Gastroesophageal sphincter (tissue), 4 donors: ENCODE results near the gene LUC7L. TPM values are rescaled to one million over a fixed set of nuclear protein-coding genes. Genes with fewer than 3 reads are reported as not detected.
A peak's percentile ranks its signal among the peaks of the same experiment; 100 is the strongest.

Experiments used
- ATAC-seq: fragments of 150-250 bp; one replicate; pipeline ENCODE4 v1.9.1; 2016; ENCODE audit warnings: mild to moderate bottlenecking, moderate library complexity
- H3K27ac ChIP-seq, 4 donors: fragments of 200-600 bp; sonication (generic) in 3 of 4; 1 replicate in 3 of 4; 2 replicates in 1 of 4; pipeline ENCODE4 v1.5.1; 2016 to 2019
- H3K27me3 ChIP-seq: fragments of 200-600 bp; sonication (generic); one replicate; pipeline ENCODE4 v1.5.1; 2019
- H3K36me3 ChIP-seq, 2 donors: fragments of 200-600 bp; sonication (generic); one replicate each; pipeline ENCODE4 v1.5.1; 2019; ENCODE audit warnings: control low read depth in 1 of 2
- H3K4me1 ChIP-seq, 3 donors: fragments of 200-600 bp; sonication (generic); 1 replicate in 2 of 3; 2 replicates in 1 of 3; pipeline ENCODE4 v1.5.1; 2016 to 2019; ENCODE audit warnings: control low read depth in 2 of 3
- H3K4me3 ChIP-seq, 2 donors: fragments of 200-600 bp; sonication (generic); one replicate each; pipeline ENCODE4 v1.5.1; 2019; ENCODE audit warnings: mild to moderate bottlenecking in 1 of 2, moderate library complexity in 1 of 2
- H3K9me3 ChIP-seq, 3 donors: fragments of 200-600 bp; sonication (generic); one replicate each; pipeline ENCODE4 v1.5.1; 2017 to 2019; ENCODE audit warnings: control low read depth in 2 of 3
- CTCF ChIP-seq, 4 experiments: fragments of 200-600 bp in 2 of 4; fragments of 450-650 bp in 2 of 4; sonication (generic) in 1 of 4; IDR thresholded peaks; one replicate each; pipeline ENCODE4 v1.5.1; 2017 to 2019; ENCODE audit warnings: antibody characterized with exemption in 4 of 4, mild to moderate bottlenecking in 2 of 4, moderate library complexity in 2 of 4
- EP300 ChIP-seq: sonication (generic); formaldehyde crosslinking; IDR thresholded peaks from one replicate; pipeline ENCODE4 v1.6.1; 2017; ENCODE audit warnings: antibody characterized with exemption, mild to moderate bottlenecking
- POLR2A ChIP-seq, 2 donors: fragments of 450-650 bp; IDR thresholded peaks; one replicate each; pipeline ENCODE4 v1.6.1; 2017; ENCODE audit warnings: antibody characterized with exemption in 2 of 2, mild to moderate bottlenecking in 2 of 2, moderate library complexity in 1 of 2
- POLR2AphosphoS5 ChIP-seq: sonication (generic); formaldehyde crosslinking; IDR thresholded peaks from one replicate; pipeline ENCODE4 v1.6.1; 2017; ENCODE audit warnings: antibody characterized with exemption
- WGBS, 2 donors: methylation state at CpG; one replicate each; pipeline ENCODE4 v1.1.5; 2018; ENCODE audit warnings: low coverage in 1 of 2; 5-methylcytosine and 5-hydroxymethylcytosine counted together
- total RNA-seq, 4 donors: library from RNA; depleted of rRNA; stranded (reverse); fragments of >200 nt; gene quantifications; one replicate each; pipeline ENCODE4 v1.1.0, GENCODE V29; 2016

The LUC7L gene
- total RNA-seq, 4 donors from 2014 or later: 34.7 to 112 (median 59.6) TPM

GRCh38 chr16:169014-169413 is 60.2 kb downstream of the LUC7L start:
- no peak for ATAC-seq
- TF ChIP-seq POLR2AphosphoS5 (no peak), EP300 (no peak), POLR2A (IDR thresholded peaks at IDR 0.05) (no peak), CTCF (IDR thresholded peaks at IDR 0.05) (no peak)
- Histone ChIP-seq H3K9me3 (no peaks in the 10 kb centered on the region), H3K36me3 (no peaks in the 10 kb centered on the region), H3K4me1 (peaks cover 0 to 24% (median 16%) of the 10 kb centered on the region in 3 donors), H3K27me3 (peaks cover 79% of the 10 kb centered on the region), H3K4me3 (no peak overlapping the region), H3K27ac (no peak overlapping the region)
- 0 to 67% methylated on average over 1 to 2 of the region's 3 CpGs for WGBS, 2 donors

DNA sequence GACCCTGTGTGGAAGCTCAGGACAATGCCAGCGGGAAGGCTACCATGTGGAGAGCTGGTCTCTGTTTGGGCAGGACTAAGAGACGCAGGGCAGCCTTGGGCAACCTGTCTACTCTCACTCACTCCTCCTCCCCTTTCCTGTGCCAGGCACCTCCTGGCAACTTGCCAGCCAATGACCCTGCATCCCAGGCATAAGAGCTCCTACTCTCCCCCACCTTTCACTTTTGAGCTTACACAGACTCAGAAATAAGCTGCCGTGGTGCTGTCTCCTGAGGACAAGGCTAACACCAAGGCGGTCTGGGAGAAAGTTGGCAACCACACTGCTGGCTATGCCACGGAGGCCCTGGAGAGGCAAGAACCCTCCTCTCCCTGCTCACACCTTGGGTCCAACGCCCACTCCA is 60.8 kb downstream of the LUC7L start:
- 30 to 57% methylated on average over 2 to 6 of the region's 6 CpGs for WGBS, 2 donors
- H3K36me3 ChIP-seq: no peaks in the 10 kb centered on the region
- no peak overlapping the region for H3K4me3 ChIP-seq
- TF ChIP-seq CTCF (IDR thresholded peaks at IDR 0.05) (no peak), POLR2AphosphoS5 (no peak), POLR2A (IDR thresholded peaks at IDR 0.05) (no peak), EP300 (no peak)
- ATAC-seq: no peak
- no peaks in the 10 kb centered on the region for H3K9me3 ChIP-seq
- peaks cover 0 to 23% (median 16%) of the 10 kb centered on the region in 3 donors for H3K4me1 ChIP-seq
- H3K27ac ChIP-seq: no peak overlapping the region
- peaks cover 74% of the 10 kb centered on the region for H3K27me3 ChIP-seq

DNA sequence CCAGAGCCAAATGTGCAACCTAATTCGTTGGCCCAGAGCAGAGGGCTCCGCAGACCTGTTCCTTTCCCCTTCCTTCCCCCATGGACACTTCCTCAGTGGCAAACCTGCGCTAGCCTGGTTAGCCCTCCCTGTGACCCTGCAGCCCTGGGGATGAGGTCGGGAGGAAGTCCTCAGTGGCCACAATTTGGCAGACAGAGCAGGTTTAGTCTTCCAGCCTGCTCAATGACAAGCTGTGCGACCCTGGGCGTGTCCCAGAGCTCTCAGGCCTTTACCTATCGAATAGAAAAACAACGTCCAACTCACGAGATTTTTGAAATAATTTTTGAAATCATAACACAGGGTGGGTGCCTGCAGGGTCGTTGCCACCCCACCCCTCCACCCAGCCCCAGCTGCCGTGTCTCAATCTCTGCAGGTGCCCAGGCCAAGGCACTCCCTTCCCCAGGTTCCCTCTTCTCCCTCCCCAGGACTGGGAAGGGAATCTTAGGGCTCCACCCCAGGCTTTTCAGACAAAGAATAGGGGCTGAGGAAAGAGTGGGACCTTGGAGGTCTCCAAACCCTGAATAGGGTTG is 62.0 kb downstream of the LUC7L start:
- TF ChIP-seq POLR2AphosphoS5: no peak
- no peak for TF ChIP-seq CTCF (IDR thresholded peaks at IDR 0.05)
- no peak for TF ChIP-seq EP300
- no peak for TF ChIP-seq POLR2A (IDR thresholded peaks at IDR 0.05)
- Histone ChIP-seq H3K36me3 (no peaks in the 10 kb centered on the region), H3K9me3 (no peaks in the 10 kb centered on the region), H3K4me3 (no peak overlapping the region), H3K27ac (no peak overlapping the region), H3K27me3 (peaks cover 80% of the 10 kb centered on the region), H3K4me1 (peaks cover 0 to 21% (median 16%) of the 10 kb centered on the region in 3 donors)
- 0% methylated on average over 3 to 4 of the region's 11 CpGs for WGBS, 2 donors
- ATAC-seq: no peak

DNA sequence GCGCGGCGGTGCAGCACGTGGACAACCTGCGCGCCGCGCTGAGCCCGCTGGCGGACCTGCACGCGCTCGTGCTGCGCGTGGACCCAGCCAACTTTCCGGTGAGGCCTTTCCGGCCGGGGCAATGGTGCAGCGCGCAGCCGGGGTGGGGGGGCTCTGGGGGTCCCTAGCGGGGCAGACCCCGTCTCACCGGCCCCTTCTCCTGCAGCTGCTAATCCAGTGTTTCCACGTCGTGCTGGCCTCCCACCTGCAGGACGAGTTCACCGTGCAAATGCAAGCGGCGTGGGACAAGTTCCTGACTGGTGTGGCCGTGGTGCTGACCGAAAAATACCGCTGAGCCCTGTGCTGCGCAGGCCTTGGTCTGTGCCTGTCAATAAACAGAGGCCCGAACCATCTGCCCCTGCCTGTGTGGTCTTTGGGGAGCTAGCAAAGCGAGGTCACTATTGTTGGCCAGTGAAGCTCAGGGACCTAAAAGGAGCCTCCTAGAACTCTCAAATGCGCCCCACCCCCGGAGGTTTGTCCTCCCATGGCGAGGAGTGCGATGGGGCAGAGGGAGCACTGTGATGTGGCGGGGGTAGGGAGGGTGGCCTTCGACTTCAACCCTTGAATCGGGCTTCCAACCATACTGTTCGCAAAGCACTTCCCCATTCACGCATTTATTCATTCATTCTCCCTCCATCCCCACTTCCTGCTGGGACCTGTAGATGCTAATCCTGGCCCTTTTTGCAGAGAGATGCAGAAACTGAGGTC is 62.7 kb downstream of the LUC7L start:
- H3K4me3 ChIP-seq: peak overlapping the region in 1 of 2 donors; percentile 10
- WGBS, 2 donors: 2 to 10% methylated on average over 3 to 8 of the region's 45 CpGs
- ATAC-seq: no peak

More for the DNA sequence above, 62.7 kb downstream of the LUC7L start:
- no peaks in the 10 kb centered on the region for H3K9me3 ChIP-seq
- H3K27ac ChIP-seq: no peak overlapping the region
- H3K27me3 ChIP-seq: peaks cover 80% of the 10 kb centered on the region
- TF ChIP-seq POLR2AphosphoS5 (no peak), CTCF (IDR thresholded peaks at IDR 0.05) (no peak), EP300 (no peak), POLR2A (IDR thresholded peaks at IDR 0.05) (no peak)
- H3K4me1 ChIP-seq: peaks cover 0 to 21% (median 16%) of the 10 kb centered on the region in 3 donors
- no peaks in the 10 kb centered on the region for H3K36me3 ChIP-seq
